NCI-H2196 (cell line): Measurements from ENCODE around the gene ULK3.

Experiments used
- DNase-seq: peaks from one replicate; lab custom pipeline; 2025; ENCODE audit not compliant: unreplicated experiment; lab: John Stamatoyannopoulos, UW

The ULK3 gene

DNA sequence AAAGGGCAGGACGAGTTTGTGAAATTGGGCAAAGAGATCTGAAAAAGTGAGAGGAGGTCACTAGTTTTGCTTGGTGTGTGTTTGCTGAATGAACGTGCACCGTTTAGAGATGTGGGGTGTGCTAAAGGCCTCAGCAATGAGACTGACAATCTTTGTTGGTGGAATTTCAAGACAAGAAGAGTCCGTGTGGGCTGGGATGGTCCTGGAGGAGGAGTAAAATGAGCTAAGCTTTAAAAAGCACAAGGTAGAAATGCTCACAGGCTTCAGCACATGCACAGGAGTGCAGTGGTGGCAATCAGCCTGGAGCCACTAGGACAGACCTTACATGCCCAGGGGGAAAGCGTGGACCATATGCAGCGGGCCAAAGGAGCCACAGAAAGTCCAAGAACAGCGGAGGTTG lies 18.0 kb downstream of the ULK3 start:
- no peak for DNase-seq

DNA sequence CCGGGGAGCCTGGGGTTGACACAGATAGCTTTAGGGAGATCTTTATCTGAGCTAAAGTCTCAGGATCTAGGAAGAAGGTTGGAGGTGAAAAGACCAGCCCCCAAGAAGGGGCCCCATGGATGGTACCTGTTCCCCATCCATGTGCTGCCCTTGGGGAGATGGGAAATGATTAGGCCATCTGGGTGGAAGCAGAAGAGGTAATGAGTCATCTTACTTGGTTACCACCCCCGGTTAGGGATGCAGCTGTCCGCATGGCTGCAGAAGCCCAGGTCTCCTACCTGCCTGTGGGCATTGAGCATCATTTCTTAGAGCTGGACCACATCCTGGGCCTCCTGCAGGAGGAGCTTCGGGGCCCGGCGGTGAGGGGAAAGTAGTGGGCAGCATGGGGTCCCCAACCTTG lies 19.6 kb downstream of the ULK3 start:
- no peak for DNase-seq

DNA sequence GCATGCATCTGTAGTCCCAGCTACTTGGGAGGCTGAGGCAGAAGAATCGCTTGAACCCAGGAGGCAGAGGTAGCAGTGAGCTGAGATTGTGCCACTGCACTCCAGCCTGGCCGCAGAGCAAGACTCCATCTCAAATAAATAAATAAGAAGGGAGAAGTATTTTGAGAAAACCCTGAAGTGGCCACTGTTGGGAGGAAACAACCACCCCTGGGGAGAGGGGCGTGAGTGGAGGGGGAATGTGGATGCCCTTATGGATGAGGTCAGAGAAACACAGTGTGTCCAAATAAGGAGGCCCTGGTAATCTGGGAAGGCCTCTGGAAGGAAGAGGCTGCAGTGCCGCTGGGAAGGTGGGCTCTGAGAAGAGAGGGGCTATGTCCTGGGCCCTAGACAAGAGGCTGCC lies 20.7 kb downstream of the ULK3 start:
- DNase-seq = no peak

DNA sequence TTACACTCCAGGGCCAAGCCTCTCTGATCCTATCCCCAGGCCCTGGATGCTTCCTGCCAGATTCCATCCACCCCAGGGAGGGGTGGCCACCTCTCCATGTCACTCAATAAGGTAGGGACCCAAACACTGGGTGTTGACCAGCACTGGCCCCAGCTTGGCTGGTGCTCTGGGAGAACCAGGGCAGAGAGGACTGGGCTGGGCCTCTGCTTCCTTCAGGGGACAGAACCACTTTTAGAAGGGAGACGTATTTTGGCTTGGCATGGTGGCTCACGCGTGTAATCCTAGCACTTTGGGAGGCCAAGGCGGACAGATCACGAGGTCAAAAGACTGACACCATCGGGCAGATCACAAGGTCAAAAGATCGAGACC lies 21.2 kb downstream of the ULK3 start:
- no peak for DNase-seq

GRCh38 chr15:74821091-74821789 lies 21.7 kb downstream of the ULK3 start:
- DNase-seq = no peak

DNA sequence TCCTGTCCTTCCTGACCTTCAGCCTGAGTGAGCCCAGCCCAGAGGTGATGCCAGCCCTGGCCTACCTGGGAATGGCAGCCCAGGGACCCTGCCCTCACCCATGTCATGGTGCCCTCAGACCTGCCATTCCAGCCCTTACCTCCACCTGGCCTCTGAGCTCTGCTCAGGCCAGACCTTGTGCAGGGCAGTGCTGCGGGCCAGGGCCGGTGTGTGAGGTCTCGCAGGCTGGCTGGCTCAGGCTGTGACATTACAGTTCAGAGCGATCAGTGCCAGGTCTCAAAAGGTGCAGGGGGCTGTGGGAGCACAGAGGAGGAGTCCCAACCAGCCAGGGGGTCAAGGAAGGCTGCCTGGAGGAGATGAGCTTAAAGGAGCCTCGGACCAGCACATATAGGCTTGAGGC lies 22.9 kb downstream of the ULK3 start:
- no peak for DNase-seq

DNA sequence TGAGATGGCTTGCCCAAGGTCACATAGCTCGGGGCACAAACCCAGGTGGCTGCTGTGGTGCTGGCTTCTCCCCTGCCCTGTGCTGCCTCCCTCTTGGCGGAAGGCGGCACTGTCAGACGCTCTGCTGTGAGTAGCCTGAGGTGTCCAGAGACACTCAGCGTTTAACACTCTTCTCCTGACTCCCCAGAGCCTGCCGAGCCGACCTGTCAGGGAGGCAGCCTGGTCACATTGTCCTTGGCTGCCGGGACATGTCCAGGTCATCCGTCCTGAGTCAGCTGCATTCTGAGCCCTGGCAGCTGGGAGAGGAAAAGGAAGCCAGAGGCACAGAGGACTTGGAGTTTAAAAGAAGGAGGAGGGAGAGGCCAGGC lies 25.6 kb downstream of the ULK3 start:
- peak; percentile 5 for DNase-seq

DNA sequence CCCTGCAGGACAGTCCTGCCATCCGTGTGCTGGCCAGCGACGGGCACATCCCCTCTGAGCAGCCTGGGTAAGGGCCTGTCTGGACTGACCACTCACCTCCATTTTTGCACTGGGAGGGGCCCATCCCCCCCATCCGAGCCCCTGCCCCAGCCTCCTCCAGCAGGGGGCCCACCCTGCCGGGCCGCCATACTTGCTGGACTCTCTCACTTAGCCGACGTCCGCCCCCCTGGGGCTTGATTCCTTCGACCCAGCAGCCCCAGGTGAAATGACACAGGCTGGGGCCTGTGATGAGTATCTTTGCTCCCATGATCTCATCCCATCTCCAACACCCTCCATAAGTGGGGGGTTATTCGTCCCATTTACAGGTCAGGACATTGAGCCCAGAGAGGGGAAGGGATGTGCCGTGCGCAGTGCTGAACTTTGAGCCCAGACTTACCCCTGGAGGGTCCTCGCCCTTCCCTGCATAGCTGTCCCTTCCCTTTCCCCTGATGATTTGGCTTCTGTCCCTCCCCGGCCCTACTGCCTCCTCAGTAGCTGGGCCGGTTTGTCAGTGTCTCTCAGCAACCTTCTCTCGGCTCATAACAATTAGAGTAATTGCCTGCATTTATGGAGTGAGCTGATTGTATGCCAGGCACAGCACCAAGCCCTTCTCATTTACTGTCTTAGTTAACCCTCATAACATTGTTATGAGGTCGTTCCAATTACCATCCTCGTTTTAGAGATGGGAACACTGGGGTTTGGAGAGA lies 26.2 kb downstream of the ULK3 start:
- DNase-seq = no peak

DNA sequence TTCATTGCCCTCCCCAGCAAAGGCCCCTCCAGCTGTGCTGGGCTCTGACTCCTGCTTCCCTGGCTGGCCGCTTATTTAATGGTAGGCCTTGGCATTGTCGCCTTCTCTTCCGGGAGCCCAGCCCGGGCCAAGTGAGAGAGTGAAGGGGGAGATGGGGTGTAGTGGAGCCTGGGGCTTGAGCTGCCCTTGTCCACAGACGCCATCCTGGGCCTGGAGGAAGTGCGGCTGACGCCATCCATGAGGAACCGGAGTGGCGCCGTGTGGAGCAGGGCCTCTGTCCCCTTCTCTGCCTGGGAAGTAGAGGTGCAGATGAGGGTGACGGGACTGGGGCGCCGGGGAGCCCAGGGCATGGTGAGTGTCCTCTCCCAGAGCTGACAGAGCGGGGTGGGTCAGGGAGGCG lies 27.0 kb downstream of the ULK3 start:
- DNase-seq = no peak

- DNase-seq = peak; percentile 30
Observed at GRCh38 chr15:74815121-74815934, 27.6 kb downstream of the ULK3 start.

GRCh38 chr15:74812533-74812932 lies 30.4 kb downstream of the ULK3 start, which contains the start of gene LMAN1L:
LMAN1L (plus strand) TSS chr15:74812835; CDS start chr15:74812855, 20 bp downstream.
- no peak for DNase-seq

DNA sequence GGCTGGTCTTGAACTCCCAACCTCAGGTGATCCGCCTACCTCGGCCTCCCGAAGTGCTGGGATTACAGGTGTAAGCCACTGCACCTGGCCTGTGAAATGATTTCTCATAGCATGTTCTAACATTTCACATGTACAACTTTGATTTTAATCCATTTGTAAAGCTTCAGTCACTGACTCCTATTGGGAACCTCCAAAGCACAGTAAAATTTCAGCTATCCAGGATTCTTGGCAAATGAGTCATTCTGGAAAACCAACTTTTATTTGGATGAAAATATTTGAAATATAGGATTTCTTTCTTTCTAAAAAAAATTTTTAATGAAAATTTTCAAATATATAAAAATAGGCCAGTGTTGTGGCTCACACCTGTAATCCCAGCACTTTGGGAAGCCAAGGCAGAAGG lies 33.0 kb downstream of the ULK3 start:
- DNase-seq = no peak

- DNase-seq = no peak
Observed at GRCh38 chr15:74809242-74809641, 33.7 kb downstream of the ULK3 start.

DNA sequence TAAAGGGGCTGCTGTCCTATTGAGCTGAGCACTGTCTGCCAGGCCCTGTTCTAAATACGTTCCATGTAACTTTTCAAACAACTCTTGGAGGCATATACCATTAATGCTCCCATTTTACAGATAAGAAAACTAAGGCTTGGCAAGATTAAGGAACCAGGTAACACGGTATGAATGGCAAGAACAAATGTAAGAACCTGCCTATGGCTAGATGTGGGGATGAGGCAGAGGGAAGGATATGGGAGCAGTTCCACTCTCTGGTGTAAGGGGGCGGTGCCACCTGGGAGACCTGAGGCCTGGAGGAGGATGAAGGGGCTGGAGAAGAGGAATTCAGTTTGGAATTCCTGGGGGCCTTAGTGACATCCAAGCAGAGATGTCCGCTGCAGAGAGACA lies 34.1 kb downstream of the ULK3 start:
- DNase-seq = no peak

DNA sequence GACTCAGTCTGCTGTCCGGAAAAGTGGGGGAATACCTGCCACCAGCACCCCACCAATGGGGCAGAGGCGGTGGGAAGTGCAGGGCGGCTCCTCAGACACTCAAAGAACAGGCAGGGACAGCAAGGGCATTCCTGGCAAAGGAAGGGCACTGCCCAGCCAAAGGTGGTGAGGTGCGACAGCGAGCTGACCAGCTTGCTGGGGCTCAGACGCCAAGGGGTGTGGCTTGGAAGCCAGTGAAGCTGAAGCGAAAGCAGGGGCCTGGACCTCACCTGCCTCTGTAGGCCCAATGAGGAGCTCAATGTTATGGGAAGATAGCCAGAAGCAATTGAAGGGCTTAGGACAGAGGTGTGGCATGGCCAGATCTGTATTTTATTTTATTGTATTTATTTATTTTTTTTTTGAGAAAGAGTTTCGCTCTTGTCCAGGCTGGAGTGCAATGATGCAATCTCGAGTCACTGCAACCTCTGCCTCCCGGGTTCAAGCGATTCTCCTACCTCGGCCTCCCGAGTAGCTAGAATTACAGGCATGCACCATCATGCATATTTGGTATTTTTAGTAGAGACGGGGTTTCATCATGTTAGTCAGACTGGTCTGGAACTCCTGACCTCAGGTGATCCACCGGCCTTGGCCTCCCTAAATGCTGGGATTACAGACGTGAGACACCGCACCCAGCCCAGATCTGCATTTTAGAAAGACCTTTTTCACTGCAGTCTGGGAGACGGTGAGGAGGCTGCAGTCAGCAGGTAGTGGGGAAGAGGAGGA lies 34.7 kb downstream of the ULK3 start:
- peak; percentile 73 for DNase-seq

GRCh38 chr15:74807282-74807681 lies 35.7 kb downstream of the ULK3 start:
- no peak for DNase-seq

DNA sequence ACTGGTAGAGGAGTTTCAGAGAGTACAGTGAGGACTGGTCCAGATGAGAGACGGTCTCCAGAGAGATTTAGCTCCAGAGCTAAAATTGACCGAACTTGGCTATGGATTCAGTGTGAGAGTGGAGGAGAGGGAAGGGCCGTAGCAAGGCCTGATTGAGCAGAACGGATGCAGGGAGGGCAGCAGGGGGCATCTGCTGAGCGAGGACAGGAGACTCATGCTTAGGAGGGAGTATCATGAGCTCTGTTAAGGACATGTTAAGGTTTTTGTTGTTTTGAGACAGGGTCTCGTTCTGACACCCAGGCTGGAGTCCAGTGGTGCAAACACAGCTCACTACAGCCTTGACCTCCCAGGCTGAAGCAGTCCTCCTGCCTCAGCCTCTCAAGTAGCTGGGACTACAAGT lies 38.0 kb downstream of the ULK3 start:
- no peak for DNase-seq

GRCh38 chr15:74802862-74803447 lies 40.0 kb downstream of the ULK3 start:
- no peak for DNase-seq

DNA sequence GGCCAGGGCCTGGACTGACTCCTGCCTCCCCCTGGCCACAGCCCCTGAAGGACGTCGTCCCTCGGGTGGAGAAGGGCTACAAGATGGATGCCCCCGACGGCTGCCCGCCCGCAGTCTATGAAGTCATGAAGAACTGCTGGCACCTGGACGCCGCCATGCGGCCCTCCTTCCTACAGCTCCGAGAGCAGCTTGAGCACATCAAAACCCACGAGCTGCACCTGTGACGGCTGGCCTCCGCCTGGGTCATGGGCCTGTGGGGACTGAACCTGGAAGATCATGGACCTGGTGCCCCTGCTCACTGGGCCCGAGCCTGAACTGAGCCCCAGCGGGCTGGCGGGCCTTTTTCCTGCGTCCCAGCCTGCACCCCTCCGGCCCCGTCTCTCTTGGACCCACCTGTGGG lies 40.7 kb downstream of the ULK3 start:
- DNase-seq = no peak

GRCh38 chr15:74801311-74801997 lies 41.5 kb downstream of the ULK3 start:
- DNase-seq = no peak
